ENCODE results near the gene FBN2.
"Not testable (repeated sequence)": the region's sequence is repeated elsewhere in the genome, so short reads cannot be mapped to it uniquely, and the experiment has no call there.

The FBN2 gene

DNA sequence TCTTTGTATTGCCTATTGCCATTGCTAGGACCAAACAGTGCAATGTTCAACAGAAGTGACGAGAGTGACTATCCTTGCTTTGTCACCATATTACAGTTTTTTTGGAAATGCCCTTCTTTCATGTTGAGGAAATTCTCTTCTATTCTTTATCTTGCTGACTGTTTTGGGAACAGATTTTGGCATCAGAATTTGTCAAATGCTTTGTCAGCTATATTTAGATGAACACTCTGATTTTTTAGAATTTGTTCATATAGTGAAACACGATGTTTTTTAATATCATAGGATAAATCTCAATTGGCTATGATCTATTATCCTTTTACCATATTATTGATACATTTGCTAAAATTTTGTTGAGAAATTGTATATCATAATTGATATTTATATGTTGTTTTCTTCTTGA lies 31.4 kb downstream of the FBN2 start:
- no peaks in the 10 kb centered on the region for H3K4me1 Mint-ChIP-seq
- H3K27me3 Mint-ChIP-seq: no peaks in the 10 kb centered on the region
- H3K9me3 Mint-ChIP-seq: peaks cover 13% of the 10 kb centered on the region
- H3K4me3 Mint-ChIP-seq: no peak overlapping the region
- H3K36me3 Mint-ChIP-seq: no peaks in the 10 kb centered on the region
- no peak overlapping the region for H3K27ac Mint-ChIP-seq

GRCh38 chr5:128503727-128504126 lies 34.3 kb downstream of the FBN2 start:
- H3K27ac Mint-ChIP-seq, H3K36me3 Mint-ChIP-seq, H3K4me1 Mint-ChIP-seq, H3K4me3 Mint-ChIP-seq, H3K27me3 Mint-ChIP-seq: not testable (repeated sequence)
- peaks cover 13% of the 10 kb centered on the region for H3K9me3 Mint-ChIP-seq

DNA sequence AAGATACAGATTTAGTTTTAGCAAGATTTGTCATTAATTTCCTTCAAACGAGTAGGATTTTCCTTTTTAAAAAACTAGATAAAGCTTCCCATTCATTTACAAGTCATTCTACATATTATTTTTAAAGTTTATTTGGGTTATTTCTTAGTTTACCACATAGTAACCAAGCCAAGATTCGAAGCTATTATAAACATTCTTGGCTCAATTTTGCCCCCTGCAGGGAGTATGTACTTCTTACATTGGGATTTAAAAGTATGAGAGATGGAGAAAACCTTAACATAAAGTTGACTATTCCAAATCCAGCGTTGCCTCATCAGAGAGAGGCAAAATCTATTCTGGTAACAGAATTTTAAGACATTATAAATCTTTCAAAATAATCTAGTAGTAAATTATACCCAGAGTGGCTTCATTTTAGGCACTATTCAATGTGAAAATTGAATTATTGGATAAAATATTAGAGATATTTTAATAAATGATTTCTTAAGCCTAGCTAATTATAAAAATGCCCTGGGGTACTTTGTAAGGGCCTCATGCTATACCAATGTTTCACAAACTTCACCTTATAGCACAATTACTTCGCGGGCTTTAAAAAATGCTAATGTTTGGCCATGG lies 39.1 kb downstream of the FBN2 start:
- H3K9me3 Mint-ChIP-seq: peaks cover 20% of the 10 kb centered on the region
- no peaks in the 10 kb centered on the region for H3K36me3 Mint-ChIP-seq
- no peak overlapping the region for H3K4me3 Mint-ChIP-seq
- H3K27me3 Mint-ChIP-seq: peaks cover 1% of the 10 kb centered on the region
- H3K27ac Mint-ChIP-seq: no peak overlapping the region
- H3K4me1 Mint-ChIP-seq: no peaks in the 10 kb centered on the region

DNA sequence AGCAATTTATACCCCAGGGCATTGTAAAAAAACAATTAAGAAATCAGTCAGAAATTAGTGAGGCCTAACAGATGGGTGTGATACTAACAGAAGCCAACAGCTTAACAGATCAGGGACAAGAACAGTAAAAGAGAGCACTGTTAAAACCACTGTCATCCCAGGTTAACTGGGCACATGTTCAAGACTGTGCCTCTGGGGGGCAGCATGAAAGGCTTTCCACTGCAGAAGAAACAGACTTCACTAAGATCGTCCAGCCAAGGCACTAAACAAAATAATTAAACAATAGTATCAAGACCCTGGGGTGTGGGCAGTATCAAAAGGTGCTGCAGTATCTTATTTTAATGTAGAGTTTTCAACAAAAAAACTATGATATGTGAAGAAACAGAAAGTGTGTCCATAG lies 43.5 kb downstream of the FBN2 start:
- no peaks in the 10 kb centered on the region for H3K36me3 Mint-ChIP-seq

DNA sequence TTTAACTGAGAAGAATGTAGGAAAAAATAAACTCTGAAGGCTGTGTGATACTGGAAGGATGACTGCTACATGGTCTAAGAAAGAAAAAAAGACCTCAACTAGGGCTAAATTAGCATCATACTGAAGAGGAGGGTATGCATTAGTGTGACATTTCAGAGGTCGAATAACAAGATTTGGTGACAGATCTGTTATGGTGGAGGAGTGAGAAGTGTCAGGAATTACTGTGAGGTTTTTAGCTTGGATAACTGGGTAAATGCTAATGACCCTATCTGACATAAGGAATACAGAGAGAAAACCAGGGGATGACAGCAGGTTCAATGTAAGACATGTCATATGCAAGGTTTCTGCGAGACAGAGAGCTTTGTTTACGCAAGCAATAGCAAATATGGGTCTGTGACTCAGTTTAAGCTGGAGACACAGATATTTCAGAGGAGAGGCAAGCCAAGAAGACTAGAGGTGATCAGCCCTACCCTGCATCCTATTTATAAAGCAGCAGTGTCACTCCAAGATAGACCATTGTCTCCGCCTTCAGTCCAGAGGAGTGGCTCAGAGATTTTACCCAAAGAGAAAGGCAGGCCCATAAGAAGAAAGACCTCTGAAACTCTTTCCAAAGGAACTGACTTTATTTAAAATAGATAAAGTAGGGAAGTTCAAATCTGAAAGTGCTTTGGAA lies 44.3 kb downstream of the FBN2 start:
- no peak overlapping the region for H3K27ac Mint-ChIP-seq
- H3K4me1 Mint-ChIP-seq: no peaks in the 10 kb centered on the region
- H3K9me3 Mint-ChIP-seq: peaks cover 12% of the 10 kb centered on the region
- no peak overlapping the region for H3K4me3 Mint-ChIP-seq
- peaks cover 1% of the 10 kb centered on the region for H3K27me3 Mint-ChIP-seq
- no peaks in the 10 kb centered on the region for H3K36me3 Mint-ChIP-seq

More for the DNA sequence above, 43.5 kb downstream of the FBN2 start:
- H3K9me3 Mint-ChIP-seq: peaks cover 12% of the 10 kb centered on the region
- no peaks in the 10 kb centered on the region for H3K4me1 Mint-ChIP-seq
- H3K27me3 Mint-ChIP-seq: peaks cover 1% of the 10 kb centered on the region
- H3K27ac Mint-ChIP-seq: no peak overlapping the region
- no peak overlapping the region for H3K4me3 Mint-ChIP-seq

DNA sequence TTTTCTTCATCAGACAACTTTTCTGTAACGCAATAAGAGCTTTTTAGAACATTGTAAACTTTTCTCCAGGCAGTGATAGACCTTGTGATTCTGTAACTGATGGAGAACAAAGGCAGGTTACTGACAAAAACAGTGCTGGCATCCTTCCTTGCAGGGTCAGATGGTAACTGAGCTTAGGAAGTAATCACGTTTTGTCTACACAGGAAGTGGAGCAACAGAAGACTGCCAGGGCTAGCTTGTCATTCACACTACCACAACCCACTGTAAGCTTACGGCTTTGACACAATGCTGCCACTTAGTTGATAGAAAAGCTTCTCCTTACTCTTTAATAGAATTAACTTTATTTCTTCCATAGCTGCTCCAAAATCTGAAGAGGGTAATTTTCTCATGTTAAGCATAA lies 46.8 kb downstream of the FBN2 start:
- Mint-ChIP-seq H3K9me3 (peaks cover 18% of the 10 kb centered on the region), H3K27me3 (peaks cover 1% of the 10 kb centered on the region), H3K4me3 (no peak overlapping the region), H3K27ac (no peak overlapping the region), H3K36me3 (no peaks in the 10 kb centered on the region), H3K4me1 (no peaks in the 10 kb centered on the region)

GRCh38 chr5:128490761-128491160 lies 47.3 kb downstream of the FBN2 start:
- peaks cover 1% of the 10 kb centered on the region for H3K27me3 Mint-ChIP-seq

GRCh38 chr5:128487041-128487440 lies 51.0 kb downstream of the FBN2 start:
- Mint-ChIP-seq H3K4me1 (no peaks in the 10 kb centered on the region), H3K27me3 (no peaks in the 10 kb centered on the region), H3K4me3 (no peak overlapping the region), H3K9me3 (peaks cover 5% of the 10 kb centered on the region), H3K36me3 (no peaks in the 10 kb centered on the region), H3K27ac (no peak overlapping the region)

More at GRCh38 chr5:128490761-128491160, 47.3 kb downstream of the FBN2 start:
- Mint-ChIP-seq H3K9me3 (peaks cover 18% of the 10 kb centered on the region), H3K4me1 (no peaks in the 10 kb centered on the region), H3K4me3 (no peak overlapping the region), H3K27ac (no peak overlapping the region), H3K36me3 (no peaks in the 10 kb centered on the region)

GRCh38 chr5:128483738-128484137 lies 54.3 kb downstream of the FBN2 start:
- Mint-ChIP-seq H3K27me3 (no peaks in the 10 kb centered on the region), H3K27ac (no peak overlapping the region), H3K4me3 (no peak overlapping the region), H3K4me1 (no peaks in the 10 kb centered on the region), H3K9me3 (peaks cover 5% of the 10 kb centered on the region), H3K36me3 (no peaks in the 10 kb centered on the region)

GRCh38 chr5:128480906-128481633 lies 57.0 kb downstream of the FBN2 start:
- Mint-ChIP-seq H3K4me3 (no peak overlapping the region), H3K27me3 (no peaks in the 10 kb centered on the region), H3K4me1 (no peaks in the 10 kb centered on the region), H3K27ac (no peak overlapping the region), H3K36me3 (no peaks in the 10 kb centered on the region), H3K9me3 (no peaks in the 10 kb centered on the region)

- Mint-ChIP-seq H3K27ac (no peak overlapping the region), H3K4me1 (no peaks in the 10 kb centered on the region), H3K36me3 (no peaks in the 10 kb centered on the region), H3K9me3 (no peaks in the 10 kb centered on the region), H3K4me3 (no peak overlapping the region), H3K27me3 (no peaks in the 10 kb centered on the region)
Measured at GRCh38 chr5:128480158-128480557, 57.9 kb downstream of the FBN2 start.

GRCh38 chr5:128478386-128479368 lies 59.4 kb downstream of the FBN2 start:
- no peaks in the 10 kb centered on the region for H3K27me3 Mint-ChIP-seq
- H3K4me3 Mint-ChIP-seq: no peak overlapping the region
- H3K36me3 Mint-ChIP-seq: no peaks in the 10 kb centered on the region
- no peaks in the 10 kb centered on the region for H3K4me1 Mint-ChIP-seq
- no peak overlapping the region for H3K27ac Mint-ChIP-seq
- no peaks in the 10 kb centered on the region for H3K9me3 Mint-ChIP-seq

DNA sequence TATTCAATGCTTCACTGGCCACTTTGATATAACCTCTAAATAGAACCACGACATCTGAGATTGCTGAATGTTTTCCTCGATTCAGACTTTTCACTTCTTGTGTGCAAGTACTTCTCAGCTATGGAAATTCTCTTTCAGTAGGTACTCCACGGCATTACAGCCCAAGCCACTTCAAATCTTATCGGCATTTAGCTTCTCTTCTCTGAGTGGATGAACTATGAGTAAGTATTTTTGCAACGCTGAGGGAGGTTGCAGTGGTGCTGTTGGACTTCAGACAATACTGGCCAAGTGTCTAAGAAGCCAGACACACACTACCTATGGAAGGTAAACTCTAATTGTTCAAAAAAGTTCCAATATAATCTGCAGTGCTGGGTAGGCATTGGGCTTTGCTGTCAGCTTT lies 60.1 kb downstream of the FBN2 start:
- H3K9me3 Mint-ChIP-seq: no peaks in the 10 kb centered on the region
- no peak overlapping the region for H3K27ac Mint-ChIP-seq
- H3K4me1 Mint-ChIP-seq: no peaks in the 10 kb centered on the region
- no peaks in the 10 kb centered on the region for H3K27me3 Mint-ChIP-seq
- no peaks in the 10 kb centered on the region for H3K36me3 Mint-ChIP-seq
- H3K4me3 Mint-ChIP-seq: no peak overlapping the region

DNA sequence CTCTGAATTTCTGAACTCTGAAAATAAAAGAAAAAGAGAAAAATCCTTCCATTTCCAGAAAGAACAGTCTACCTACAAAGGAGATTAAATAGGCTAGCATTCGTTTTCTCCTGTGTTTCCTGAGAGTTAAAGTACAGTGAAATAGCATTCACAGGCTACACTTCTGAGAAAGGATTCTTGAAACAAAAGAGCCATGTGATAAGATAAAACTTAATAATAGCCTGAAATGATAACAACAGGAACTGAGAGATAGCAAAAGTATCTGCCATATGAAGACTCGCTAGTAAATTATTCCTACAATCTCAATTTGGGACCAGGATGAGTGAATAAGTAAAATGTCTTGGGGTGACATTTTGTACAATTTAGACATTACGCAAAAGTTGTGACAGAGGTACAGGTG lies 62.4 kb downstream of the FBN2 start:
- no peak overlapping the region for H3K27ac Mint-ChIP-seq
- no peaks in the 10 kb centered on the region for H3K9me3 Mint-ChIP-seq
- no peaks in the 10 kb centered on the region for H3K27me3 Mint-ChIP-seq

GRCh38 chr5:128472919-128473318 lies 65.1 kb downstream of the FBN2 start:
- Mint-ChIP-seq H3K27me3 (no peaks in the 10 kb centered on the region), H3K4me3 (no peak overlapping the region), H3K9me3 (no peaks in the 10 kb centered on the region), H3K27ac (no peak overlapping the region), H3K4me1 (no peaks in the 10 kb centered on the region), H3K36me3 (no peaks in the 10 kb centered on the region)

More for the DNA sequence above, 62.4 kb downstream of the FBN2 start:
- Mint-ChIP-seq H3K36me3 (no peaks in the 10 kb centered on the region), H3K4me3 (no peak overlapping the region), H3K4me1 (no peaks in the 10 kb centered on the region)

All from activated naive CD4-positive, alpha-beta T cell treated with anti-CD3 and anti-CD28 coated beads, Interleukin-2, amount 50 U/mL, for 24 hours (primary cell).